HepG2 (cell line): ENCODE results near the gene MRPL50.

Experiments used
- ASH2L ChIP-seq: fragments of 300-600, 200-600 bp; sonication (generic); IDR thresholded peaks from 2 replicates; pipeline ENCODE4 v1.7.0; 2017; ENCODE audit warnings: low read depth, mild to moderate bottlenecking, moderate library complexity, mixed read lengths, low read length; ENCODE audit not compliant: insufficient read length
- ATF7 ChIP-seq, 2 experiments: fragments of 450-650 bp in 1 of 2; sonication (generic) in 1 of 2; formaldehyde crosslinking in 1 of 2; IDR thresholded peaks; 2 replicates each; pipeline versions ENCODE4 v1.4.0 to v1.6.1; 2016 to 2020; ENCODE audit warnings: antibody characterized with exemption in 1 of 2, mild to moderate bottlenecking in 1 of 2, missing genetic modification reagents in 1 of 2
- MTA1 ChIP-seq: sonication (generic); formaldehyde crosslinking; IDR thresholded peaks from 2 replicates; pipeline ENCODE4 v1.4.0; 2020; ENCODE audit warnings: missing genetic modification reagents, mild to moderate bottlenecking, borderline replicate concordance
- POLR2AphosphoS5 ChIP-seq: IDR thresholded peaks from 2 replicates; pipeline ENCODE4 v1.6.1; 2012; ENCODE audit warnings: low read depth, low read length
- REST ChIP-seq, 2 experiments: IDR thresholded peaks; 2 replicates each; pipeline ENCODE4 v1.6.1; 2011 to 2012; ENCODE audit warnings: low read length in 2 of 2, borderline replicate concordance in 1 of 2, low read depth in 1 of 2, mild to moderate bottlenecking in 1 of 2, moderate library complexity in 1 of 2
- ZNF30 ChIP-seq: sonication (generic); formaldehyde crosslinking; IDR thresholded peaks from 2 replicates; pipeline ENCODE4 v1.5.0; 2020; ENCODE audit warnings: mild to moderate bottlenecking, missing genetic modification reagents
- ZNF768 ChIP-seq: sonication (generic); formaldehyde crosslinking; IDR thresholded peaks from 2 replicates; pipeline ENCODE4 v1.4.0; 2020; ENCODE audit warnings: missing genetic modification reagents

GRCh38 chr9:101394687-101395086 is 3.7 kb downstream of the MRPL50 start:
- TF ChIP-seq ZNF30 (CRISPR knock-in tag) = no peak
- TF ChIP-seq REST (IDR thresholded peaks at IDR 0.05; ENCODE audit: borderline replicate concordance in 1 of 2, low read depth in 1 of 2, low read length in 2 of 2) = no peak
- no peak for TF ChIP-seq ATF7 (IDR thresholded peaks at IDR 0.05)
- TF ChIP-seq ATF7 (CRISPR knock-in tag; IDR thresholded peaks at IDR 0.05) = no peak
- no peak for TF ChIP-seq MTA1 (CRISPR knock-in tag)
- no peak for TF ChIP-seq ZNF768 (CRISPR knock-in tag)
- no peak for TF ChIP-seq POLR2AphosphoS5
- TF ChIP-seq ASH2L = no peak
